Activated naive CD4-positive, alpha-beta T cell treated with anti-CD3 and anti-CD28 coated beads, Interleukin-2, amount 50 U/mL, for 72 hours (primary cell): ENCODE measurements around the gene LBX1. TPM values are rescaled to one million over a fixed set of nuclear protein-coding genes. Genes with fewer than 3 reads are reported as not detected.

Source experiments
- ATAC-seq, 2 donors: fragments of 150-1000 bp; cut with Tn5 transposase; 2 replicates each; pipeline ENCODE4 v1.10.0; 2021; ENCODE audit warnings: mild to moderate bottlenecking in 2 of 2, moderate library complexity in 2 of 2
- DNase-seq, 2 donors: peaks; one replicate each; pipeline ENCODE4 v3.0.0; 2021 to 2022; ENCODE audit warnings: low spot score in 2 of 2
- H3K27ac Mint-ChIP-seq, 2 donors: one replicate each; pipeline ENCODE4 v1.8.0; 2022; ENCODE audit warnings: mild to moderate bottlenecking in 2 of 2, mixed read lengths in 2 of 2
- H3K36me3 Mint-ChIP-seq, 2 donors: one replicate each; pipeline ENCODE4 v1.8.0; 2022; ENCODE audit warnings: mixed read lengths in 2 of 2
- H3K9me3 Mint-ChIP-seq, 2 donors: one replicate each; pipeline ENCODE4 v1.8.0; 2022; ENCODE audit warnings: mixed read lengths in 2 of 2
- total RNA-seq, 2 donors: library from RNA; stranded (reverse); gene quantifications; one replicate each; pipeline ENCODE4 v1.2.3, GENCODE V29; 2022

Gene LBX1, protein sequence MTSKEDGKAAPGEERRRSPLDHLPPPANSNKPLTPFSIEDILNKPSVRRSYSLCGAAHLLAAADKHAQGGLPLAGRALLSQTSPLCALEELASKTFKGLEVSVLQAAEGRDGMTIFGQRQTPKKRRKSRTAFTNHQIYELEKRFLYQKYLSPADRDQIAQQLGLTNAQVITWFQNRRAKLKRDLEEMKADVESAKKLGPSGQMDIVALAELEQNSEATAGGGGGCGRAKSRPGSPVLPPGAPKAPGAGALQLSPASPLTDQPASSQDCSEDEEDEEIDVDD
- not detected for total RNA-seq

- DNase-seq, result no peak
- Mint-ChIP-seq H3K27ac (no peak within 1 kb of the TSS), H3K9me3 (no peaks in the 10 kb centered on the region), H3K36me3 (peaks cover 0 to 12% of the 10 kb centered on the region in 2 donors)
- no peak for ATAC-seq
Observed at GRCh38 chr10:101229266-101230182, at the start of gene LBX1. TSS of gene LBX1 (minus strand) at chr10:101229463. CDS start at chr10:101228815, 648 bp downstream.

DNA sequence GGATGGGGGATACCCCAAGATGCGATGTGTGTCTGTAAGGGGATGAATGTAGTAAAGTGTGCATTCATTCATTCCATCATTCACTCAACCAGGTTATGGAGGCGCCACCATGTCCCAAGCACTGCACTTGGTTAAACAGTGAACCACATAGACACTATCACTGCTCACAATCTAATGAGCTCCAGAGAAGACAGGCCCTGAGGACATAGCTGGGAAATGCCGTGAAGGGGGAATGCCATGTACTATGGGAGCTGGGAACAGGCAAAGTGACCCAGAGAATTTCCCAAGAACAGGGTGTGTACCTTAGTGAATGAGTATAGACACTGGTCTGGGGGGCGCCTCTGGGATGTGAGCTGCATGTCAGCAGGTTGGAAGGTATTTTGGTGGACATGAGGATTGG is 44.5 kb upstream of the LBX1 start:
- ATAC-seq (no peak), DNase-seq (no peak)
- no peaks in the 10 kb centered on the region for H3K9me3 Mint-ChIP-seq
- no peaks in the 10 kb centered on the region for H3K36me3 Mint-ChIP-seq
- H3K27ac Mint-ChIP-seq, result no peak overlapping the region

GRCh38 chr10:101273330-101273729 is 44.1 kb upstream of the LBX1 start:
- Mint-ChIP-seq H3K9me3 (no peaks in the 10 kb centered on the region), H3K27ac (no peak overlapping the region), H3K36me3 (no peaks in the 10 kb centered on the region)
- DNase-seq (no peak), ATAC-seq (no peak)

DNA sequence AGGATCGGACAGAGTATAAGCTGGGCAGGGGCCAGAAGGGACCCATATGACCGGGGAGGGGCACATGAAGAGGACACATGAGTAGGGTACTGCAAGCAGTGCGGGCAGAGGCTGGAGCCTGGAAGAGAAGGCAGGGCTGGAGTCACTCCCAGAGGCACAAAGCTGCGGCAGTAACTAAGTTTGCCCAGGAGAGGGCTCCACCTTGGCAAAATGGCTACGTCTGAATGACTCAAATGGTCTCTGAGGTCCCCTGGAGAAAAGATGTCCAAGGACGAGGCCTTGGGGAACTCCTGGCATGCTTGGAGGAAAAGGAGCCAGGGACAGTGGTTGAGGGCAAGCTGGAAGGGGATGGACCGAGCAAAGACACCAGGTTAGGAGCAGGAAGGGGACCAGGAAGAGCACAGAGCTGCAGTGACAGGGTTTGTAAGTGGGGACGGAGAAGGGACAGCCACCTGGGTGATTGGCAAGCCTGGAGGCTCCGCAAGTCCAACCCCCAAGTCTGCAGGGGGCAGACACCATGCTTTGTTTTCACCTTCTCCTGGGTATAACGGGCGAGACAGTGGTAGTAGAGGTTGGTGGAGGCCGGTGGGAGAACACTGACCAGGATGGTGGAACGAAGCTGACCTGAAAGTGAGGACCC is 43.1 kb upstream of the LBX1 start:
- H3K27ac Mint-ChIP-seq, result peak overlapping the region in 1 of 2 donors; percentile 9
- H3K36me3 Mint-ChIP-seq, result no peaks in the 10 kb centered on the region
- DNase-seq, result peak in 1 of 2 donors; percentile 64
- no peaks in the 10 kb centered on the region for H3K9me3 Mint-ChIP-seq
- peak; percentile 76 to 92 for ATAC-seq

DNA sequence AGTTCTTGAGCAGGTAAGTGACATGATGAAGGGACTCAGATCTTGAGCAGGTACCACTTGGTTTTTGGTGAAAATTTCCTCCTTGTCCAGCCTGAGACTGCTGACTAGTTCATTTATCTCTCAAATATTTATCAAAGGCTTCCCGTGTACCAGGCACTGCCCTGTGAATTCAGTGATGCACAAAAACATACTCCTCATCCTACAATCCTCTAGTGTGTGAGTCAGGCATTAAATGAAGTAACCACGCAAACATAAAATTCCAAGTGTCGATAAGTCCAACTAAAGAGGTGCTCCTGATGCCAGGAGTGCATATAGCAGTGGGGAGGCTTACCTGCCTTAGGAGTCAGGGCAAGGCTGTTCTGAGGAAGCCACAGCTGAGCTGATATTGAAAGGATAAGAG is 41.5 kb upstream of the LBX1 start:
- Mint-ChIP-seq H3K36me3 (no peaks in the 10 kb centered on the region), H3K27ac (no peak overlapping the region), H3K9me3 (no peaks in the 10 kb centered on the region)
- DNase-seq, result no peak
- no peak for ATAC-seq

DNA sequence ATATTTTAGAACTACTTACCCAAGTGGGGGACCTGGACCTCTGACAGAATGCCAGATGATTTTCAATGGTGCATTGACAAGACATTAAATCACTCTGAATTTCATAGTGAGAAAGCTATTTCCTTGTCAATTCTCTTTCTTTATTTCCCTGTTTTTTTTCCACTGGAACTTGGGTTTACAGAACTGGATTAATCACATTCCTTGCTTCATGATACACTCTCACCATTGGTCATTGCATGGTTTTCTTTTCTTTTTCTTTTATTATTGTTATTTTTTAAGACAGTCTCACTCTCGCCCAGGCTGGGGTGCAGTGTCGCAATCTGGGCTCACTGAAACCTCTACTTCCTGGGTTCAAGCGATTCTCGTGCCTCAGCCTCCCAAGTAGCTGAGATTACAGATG is 38.5 kb upstream of the LBX1 start:
- no peak overlapping the region for H3K27ac Mint-ChIP-seq
- ATAC-seq (no peak), DNase-seq (no peak)
- no peaks in the 10 kb centered on the region for H3K9me3 Mint-ChIP-seq
- no peaks in the 10 kb centered on the region for H3K36me3 Mint-ChIP-seq

GRCh38 chr10:101267290-101267680 is 38.0 kb upstream of the LBX1 start:
- ATAC-seq (no peak), DNase-seq (no peak)
- H3K27ac Mint-ChIP-seq, result no peak overlapping the region
- H3K36me3 Mint-ChIP-seq, result no peaks in the 10 kb centered on the region
- no peaks in the 10 kb centered on the region for H3K9me3 Mint-ChIP-seq

GRCh38 chr10:101266381-101267289 is 37.4 kb upstream of the LBX1 start:
- H3K36me3 Mint-ChIP-seq, result no peaks in the 10 kb centered on the region
- no peaks in the 10 kb centered on the region for H3K9me3 Mint-ChIP-seq
- H3K27ac Mint-ChIP-seq, result no peak overlapping the region
- ATAC-seq, result no peak
- no peak for DNase-seq

DNA sequence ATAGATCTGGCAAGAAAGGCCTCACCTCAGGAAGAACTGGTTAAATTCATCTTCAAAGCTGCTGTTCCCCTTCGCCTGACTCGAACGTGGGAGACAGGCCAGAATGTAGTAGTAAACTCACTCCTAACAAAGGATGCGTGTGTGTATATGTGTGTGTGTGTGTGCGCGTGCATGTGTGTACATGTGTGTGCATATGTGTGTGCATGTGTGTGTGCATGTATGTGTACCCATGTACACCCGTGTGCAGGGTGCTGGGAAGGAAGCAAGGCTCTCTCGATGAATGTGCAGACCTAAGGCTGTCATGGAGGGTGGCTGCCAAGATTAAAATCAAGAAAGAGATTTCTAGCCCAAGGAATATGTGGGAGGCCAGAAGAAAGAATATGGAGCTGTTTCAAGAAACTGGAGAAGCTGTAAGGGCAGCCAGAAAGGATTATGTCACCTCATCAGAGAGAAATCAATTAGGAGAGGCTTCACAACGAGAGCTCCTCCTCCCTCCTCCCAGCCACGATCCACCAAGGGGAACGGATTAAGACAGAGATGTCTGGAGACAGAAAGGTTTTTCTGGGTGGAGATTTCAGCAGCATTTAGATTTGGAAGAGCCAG is 34.0 kb upstream of the LBX1 start:
- H3K9me3 Mint-ChIP-seq, result peaks cover 0 to 1% of the 10 kb centered on the region in 2 donors
- DNase-seq, result no peak
- no peak for ATAC-seq
- no peak overlapping the region for H3K27ac Mint-ChIP-seq
- H3K36me3 Mint-ChIP-seq, result no peaks in the 10 kb centered on the region

GRCh38 chr10:101262147-101262546 is 32.9 kb upstream of the LBX1 start:
- DNase-seq (no peak), ATAC-seq (no peak)
- Mint-ChIP-seq H3K36me3 (no peaks in the 10 kb centered on the region), H3K9me3 (peaks cover 0 to 5% of the 10 kb centered on the region in 2 donors), H3K27ac (no peak overlapping the region)

DNA sequence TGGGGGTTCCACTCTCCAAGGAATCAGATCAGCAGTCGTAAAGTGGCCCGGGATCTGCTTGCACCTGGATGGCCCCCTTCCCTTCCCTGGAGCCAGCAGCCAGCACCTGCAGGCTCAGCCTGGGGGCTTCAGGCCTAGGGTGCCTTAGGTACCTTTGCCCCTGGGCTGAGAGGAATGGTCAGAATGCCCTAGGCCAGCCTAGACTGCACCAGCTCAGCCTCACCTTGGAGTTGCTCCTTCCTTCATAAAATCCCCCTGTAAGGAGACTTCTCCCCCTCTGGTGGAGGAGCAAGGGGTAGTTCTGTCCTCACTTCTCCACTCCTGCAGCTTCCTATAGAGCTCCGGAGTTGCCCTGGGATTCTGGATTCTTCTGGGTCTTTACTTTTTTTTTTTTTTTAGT is 32.4 kb upstream of the LBX1 start:
- no peak for DNase-seq
- peaks cover 0 to 5% of the 10 kb centered on the region in 2 donors for H3K9me3 Mint-ChIP-seq
- H3K27ac Mint-ChIP-seq, result no peak overlapping the region

GRCh38 chr10:101260764-101261481 is 31.7 kb upstream of the LBX1 start:
- ATAC-seq, result no peak
- Mint-ChIP-seq H3K27ac (no peak overlapping the region), H3K36me3 (no peaks in the 10 kb centered on the region), H3K9me3 (peaks cover 0 to 5% of the 10 kb centered on the region in 2 donors)
- no peak for DNase-seq

More for the DNA sequence above, 32.4 kb upstream of the LBX1 start:
- H3K36me3 Mint-ChIP-seq, result no peaks in the 10 kb centered on the region
- ATAC-seq, result no peak

DNA sequence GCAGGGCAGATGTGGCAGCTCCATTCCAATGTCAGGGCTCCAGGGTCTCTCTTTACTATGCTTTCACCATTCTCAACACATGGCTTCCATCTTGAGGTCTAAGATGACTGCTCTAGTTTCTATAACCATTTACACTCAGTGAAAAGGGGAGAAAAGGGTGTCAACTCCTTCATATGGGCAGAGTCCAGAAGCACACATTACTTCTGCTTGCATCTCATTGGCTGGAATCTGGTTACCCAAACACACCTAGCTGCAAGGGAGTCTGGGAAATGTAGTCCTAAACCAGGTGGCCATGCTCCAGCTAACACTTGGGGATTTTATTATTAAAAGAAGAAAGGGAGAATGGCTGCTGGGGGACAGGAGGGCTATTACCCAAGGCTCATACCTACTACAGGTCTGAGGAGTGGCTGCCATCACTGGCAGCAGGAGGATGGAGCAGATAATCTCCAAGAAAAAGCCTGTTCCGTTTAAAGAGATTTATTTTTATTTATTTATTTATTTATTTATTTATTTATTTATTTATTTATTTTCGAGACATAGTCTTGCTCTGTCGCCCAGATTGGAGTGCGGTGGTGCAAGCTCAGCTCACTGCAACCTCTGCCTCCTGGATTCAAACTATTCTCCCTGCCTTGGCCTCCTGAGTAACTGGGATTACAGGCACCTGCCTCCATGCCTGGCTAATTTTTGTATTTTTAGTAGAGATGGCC is 29.1 kb upstream of the LBX1 start:
- ATAC-seq (peak in 1 of 2 donors; percentile 61), DNase-seq (no peak)
- Mint-ChIP-seq H3K9me3 (peaks cover 0 to 5% of the 10 kb centered on the region in 2 donors), H3K36me3 (no peaks in the 10 kb centered on the region), H3K27ac (no peak overlapping the region)

DNA sequence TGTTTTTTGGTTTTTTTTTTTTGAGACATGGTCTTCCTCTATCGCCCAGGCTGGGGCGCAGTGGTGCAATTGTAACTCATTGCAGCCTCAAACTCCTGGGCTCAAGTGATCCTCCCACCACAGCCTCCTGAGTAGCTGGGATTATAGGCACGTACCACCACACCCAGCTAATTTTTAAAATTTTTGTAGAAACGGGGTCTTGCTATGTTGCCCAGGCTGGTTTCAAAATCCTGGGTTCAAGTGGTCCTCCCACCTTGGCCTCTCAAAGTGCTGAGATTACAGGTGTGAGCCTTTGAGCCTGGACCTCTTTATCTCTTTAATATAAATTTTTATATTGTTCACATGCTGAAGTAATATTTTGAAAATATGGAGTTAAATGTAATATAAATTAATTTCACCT is 28.2 kb upstream of the LBX1 start:
- Mint-ChIP-seq H3K36me3 (no peaks in the 10 kb centered on the region), H3K27ac (no peak overlapping the region), H3K9me3 (peaks cover 0 to 5% of the 10 kb centered on the region in 2 donors)
- ATAC-seq, result no peak
- no peak for DNase-seq

GRCh38 chr10:101257084-101257483 is 27.8 kb upstream of the LBX1 start:
- no peak for ATAC-seq
- no peaks in the 10 kb centered on the region for H3K36me3 Mint-ChIP-seq

More at GRCh38 chr10:101257084-101257483, 27.8 kb upstream of the LBX1 start:
- no peak overlapping the region for H3K27ac Mint-ChIP-seq
- no peak for DNase-seq
- peaks cover 0 to 5% of the 10 kb centered on the region in 2 donors for H3K9me3 Mint-ChIP-seq
